HG03432 (cell line): Measurements from ENCODE around the gene RNF135.
"Not testable (repeated sequence)": the region's sequence is repeated elsewhere in the genome, so short reads cannot be mapped to it uniquely, and the experiment has no call there.

Source experiments
- ATAC-seq: cut with Tn5 transposase; IDR thresholded peaks from one replicate; pipeline ENCODE4 v1.9.1; 2021; ENCODE audit warnings: mild to moderate bottlenecking, moderate library complexity; ENCODE audit not compliant: unreplicated experiment

Gene RNF135

DNA sequence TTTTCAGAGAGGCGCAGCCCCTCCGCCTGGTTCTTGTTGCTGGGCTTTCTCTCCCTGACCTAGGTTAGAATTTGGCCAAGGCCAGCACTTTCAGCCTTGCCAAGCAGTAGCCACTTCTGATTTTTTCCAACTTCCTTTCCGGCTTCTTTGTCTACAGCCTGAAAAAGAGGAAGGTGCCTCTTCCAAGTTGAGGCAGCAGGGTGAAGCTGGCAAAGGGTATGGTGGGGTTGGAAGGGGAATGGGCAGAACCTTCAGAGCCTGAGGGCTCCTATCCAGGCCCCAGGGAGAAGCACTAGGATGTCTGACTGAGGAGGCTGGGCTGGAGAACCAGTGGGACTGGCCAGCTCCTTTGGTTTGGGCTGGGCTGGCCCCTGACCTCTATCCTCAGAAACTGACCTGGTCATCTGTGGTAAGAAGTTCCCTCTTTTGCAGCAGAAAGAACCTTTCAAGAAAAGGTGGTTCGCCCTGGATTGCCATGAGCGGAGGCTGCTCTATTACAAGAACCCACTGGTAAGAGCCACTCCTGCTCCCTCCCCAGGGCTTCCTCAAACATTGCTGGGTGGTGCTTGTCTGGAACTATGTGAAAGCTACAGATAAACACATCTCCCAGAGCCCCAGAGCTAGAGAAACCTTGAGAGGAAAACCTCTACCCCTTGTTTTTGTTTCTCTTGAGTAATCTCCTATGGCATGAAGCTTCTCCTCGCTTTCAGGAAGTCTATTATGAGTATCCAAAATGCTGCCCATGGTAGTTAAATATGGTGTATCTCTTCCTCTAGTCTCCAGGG lies 16.6 kb upstream of the RNF135 start:
- ATAC-seq = no peak

DNA sequence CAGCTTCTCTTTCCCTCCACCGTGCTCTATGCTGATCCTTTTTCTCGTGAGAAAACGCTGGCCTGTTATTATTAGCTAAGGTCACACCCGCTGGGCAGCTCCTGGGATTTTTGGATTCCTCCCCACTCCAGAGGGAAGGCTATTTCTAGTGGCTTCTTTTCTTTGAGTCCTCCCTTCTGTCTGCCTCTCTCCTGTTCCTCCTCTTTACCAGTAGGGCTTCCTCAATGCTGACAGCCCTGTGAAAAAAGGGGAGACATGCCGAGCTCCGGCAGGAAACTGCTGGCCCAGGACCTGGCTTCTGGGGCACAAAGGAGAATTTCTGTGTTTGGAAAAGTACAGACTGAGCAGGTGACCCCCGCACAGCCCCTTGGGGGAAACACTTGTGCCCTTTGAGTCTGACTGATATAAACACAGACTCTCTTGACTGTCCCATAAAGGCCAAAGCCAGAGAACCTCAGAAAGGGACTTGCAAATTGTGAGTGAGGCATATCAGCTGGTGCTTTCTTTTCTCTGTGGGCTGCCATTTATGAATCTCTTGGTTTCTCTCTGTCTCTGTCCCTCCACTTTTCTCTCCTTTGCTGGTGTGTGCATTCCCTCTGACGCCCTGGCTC lies 14.0 kb upstream of the RNF135 start:
- ATAC-seq = no peak

DNA sequence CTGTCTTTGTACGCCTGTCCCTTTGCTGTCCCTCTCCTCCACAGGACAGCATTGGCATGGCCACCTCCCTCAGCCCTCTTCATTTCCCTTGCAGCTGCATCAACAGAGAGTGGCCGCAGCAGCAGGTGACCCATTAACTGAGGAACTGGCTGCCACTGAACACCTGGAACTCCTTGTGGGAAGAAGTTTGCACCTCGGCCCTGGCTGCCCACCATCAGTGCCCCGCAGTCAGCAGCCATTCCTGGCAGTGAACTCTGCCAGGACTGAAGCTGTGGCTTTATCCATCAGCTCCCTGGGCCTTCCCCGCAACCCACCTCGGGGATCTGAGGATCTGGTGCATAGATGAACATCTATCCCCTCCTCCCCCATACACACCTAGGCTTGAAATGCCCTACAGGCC lies 13.1 kb upstream of the RNF135 start:
- ATAC-seq = no peak

DNA sequence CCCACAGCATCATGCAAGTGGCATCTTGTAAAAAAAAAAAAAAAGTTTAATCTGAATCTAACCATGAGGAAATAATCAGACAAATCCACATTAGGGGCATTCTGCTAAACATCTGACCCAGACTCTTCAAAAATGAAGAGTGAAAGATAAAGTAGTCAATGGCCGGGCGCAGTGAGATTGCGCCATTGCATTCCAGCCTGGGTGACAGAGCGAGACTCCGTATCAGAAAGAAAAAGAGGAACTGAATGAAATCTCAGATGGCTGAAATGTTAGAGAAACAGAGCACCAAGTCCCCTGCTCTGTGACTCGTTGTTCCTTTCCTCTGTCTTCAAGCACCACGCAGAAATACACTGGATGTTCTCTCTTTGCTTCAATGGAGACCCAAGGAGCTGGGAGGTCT lies 12.7 kb upstream of the RNF135 start:
- ATAC-seq = no peak

DNA sequence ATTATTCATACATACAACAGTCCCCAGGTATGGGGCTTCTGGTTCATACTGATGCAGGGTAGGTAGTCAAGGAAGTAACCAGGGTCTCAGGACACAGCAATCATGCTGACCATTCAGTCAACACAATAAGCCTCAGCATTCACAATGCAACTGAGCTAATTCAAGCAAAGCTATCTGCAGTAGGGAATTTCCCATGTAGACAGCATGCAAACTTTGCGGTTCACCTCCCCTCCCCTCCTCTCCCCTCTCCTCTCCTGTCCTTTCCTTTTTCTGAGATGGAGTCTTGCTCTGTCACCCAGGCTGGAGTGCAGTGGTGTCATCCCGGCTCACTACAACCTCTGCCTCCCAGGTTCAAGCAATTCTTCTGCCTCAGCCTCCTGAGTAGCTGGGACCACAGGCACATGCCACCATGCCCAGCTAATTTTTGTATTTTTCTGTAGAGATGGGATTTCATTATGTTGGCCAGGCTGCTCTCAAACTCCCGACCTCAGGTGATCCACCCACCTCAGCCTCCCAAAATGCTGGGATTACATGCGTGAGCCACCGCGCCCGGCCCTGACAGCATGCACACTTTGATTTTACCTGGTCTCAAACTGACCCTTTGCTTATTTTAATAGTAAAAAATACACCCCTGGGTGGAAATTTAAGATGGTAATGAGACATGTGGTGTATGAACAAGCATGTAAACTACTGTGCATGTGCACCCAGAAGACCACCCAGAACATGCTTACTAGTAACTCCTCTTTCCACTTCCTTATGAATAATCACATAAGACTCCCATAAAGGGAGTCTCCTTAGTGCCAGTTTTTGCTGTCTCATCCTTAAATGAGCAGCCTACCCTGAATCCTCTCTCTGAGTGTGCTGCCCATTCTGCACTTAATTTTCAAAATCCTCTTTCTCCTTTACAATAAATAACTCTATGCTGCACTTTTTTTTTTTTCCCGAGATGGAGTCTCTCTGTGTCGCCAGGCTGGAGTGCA lies 9.3 kb upstream of the RNF135 start:
- peak; percentile 65 for ATAC-seq

DNA sequence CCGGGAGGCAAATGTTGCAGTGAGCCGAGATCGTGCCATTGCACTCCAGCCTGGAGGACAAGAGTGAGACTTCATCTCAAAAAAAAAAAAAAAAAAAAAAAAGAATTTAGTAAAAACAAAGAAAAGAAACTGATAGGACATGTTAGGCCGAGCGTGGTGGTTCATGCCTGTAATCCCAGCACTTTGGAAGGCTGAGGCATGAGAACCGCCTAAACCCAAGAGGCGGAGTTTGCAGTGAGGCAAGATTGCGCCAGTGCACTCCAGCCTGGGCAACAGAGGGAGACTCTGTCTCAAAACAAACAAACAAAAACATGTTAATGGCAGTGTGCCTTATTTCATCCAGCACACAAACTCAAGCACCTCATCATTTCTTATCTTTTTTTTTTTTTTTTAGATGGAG lies 6.5 kb upstream of the RNF135 start:
- not testable (repeated sequence) for ATAC-seq

DNA sequence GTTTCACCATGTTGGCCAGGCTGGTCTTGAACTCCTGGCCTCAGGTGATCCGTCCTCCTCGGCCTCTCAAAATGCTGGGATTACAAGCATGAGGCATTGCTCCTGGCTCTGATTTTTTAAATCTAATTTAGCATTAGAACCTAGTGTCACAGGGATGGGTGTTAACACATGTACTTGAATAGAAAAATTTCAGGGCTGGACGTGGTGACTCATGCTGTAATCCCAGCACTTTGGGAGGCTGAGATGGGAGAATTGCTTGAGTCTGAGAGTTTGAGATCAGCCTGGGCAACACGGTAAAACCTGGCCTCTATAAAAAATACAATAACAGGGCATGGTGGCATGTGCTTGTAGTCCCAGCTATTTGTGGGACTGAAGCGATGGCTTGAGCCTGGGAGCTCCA lies 6.0 kb upstream of the RNF135 start:
- no peak for ATAC-seq

DNA sequence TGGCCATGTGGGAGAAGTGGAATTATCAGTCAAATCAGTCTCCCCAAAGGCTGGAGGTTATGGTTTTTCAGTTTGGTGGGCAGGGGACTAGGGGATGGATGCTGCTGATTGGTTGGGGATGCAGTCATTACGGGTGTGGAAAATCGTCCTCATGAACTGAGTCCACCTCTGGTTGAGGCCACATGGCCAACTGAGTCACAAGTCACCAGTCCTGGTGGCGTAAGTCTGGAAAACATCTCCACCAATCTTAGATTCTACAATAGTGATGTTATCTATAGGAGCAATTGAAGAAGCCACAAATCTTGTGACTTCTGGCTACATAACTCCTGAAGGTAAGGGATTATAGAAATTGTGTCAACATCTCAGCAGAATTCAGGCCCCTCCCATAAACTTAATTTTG lies 5.2 kb upstream of the RNF135 start:
- no peak for ATAC-seq

DNA sequence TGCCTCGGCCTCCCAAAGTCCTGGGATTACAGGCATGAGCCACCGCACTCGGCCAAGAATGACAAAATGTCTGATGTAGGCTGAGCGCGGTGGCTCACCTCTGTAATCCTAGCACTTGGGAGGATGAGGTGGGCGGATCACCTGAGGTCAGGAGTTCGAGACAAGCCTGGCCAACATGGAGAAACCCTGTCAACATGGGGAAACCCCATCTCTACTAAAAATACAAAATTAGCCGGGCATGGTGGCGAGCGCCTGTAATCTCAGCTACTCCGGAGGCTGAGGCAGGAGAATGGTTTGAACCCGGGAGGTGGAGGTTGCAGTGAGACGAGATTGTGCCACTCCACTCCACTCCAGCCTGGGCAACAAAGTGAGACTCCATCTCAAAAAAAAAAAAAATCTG lies 2.9 kb upstream of the RNF135 start:
- ATAC-seq = not testable (repeated sequence)

DNA sequence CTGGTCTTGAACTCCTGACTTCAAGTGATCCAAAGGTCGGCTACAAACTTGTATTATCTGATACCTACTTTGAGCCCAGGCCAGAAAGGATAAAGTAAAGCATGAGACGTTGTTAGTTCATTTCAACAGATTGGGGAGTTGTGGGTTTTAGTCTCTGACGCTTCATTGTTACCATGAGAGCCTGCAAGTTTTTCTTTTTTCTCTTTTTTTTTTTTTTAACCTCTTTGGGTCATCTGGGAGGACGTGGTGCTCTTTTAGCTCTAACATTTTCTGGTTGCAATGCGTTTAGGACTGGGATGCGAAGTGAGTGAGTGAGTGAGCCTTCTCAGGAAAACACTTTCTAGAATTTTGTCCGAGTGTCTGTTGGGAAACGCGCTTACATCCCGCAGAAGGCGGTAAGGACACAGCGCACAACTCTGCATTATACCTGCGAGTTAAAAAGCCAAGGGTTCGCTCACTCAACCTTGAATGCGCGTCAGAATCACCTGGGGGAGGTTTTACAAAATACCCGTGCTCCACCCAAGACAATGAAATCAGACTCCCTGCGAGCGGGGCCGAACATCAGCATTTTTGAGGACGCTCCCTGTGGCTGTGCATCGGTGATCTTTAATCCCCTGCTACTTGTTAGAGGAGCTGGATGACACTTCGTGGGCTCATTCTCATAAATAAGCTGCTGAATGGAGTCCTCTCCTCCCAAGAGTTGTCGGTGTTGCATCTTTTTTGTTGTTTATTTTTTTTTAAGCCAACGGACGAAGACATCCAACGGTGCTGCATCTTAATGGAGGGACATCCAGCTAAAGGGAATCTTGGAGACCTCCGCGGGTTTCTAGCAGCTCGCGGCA lies 629 bp upstream of the RNF135 start:
- ATAC-seq = peak; percentile 19

DNA sequence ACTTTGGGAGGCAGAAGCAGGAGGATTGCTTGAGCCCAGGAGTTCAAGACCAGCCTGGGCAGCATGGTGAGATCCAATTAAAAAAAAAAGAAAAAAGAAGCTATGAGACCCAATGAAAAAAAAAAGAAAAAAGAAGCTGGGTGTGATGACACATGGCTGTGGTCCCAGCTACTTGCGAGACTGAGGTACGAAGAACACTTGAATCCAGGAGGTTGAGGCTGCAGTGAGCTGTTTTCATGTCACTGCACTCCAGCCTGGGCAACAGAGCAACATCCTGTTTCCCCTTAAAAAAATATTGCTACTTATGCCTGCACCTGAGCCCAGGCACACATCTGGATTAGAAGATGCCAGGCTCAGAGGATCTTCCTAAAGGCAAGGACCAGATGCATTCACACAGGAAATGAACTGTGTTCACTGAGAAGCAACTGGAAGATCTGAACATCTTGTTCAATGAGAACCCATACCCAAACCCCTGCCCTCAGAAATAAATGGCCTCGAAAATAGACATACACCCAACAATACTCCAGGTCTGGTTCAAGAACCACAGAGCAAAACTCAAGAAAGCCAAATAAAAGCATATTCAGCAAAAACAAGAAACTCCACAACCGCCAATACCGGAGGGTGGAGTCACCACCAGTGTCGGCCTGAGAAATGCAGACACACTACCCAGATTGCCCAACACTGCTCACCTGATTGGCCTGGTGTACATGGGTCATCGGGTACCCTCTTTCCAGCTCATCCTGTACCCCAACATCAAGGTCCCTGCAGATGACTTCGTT lies 4.4 kb downstream of the RNF135 start:
- ATAC-seq = no peak

DNA sequence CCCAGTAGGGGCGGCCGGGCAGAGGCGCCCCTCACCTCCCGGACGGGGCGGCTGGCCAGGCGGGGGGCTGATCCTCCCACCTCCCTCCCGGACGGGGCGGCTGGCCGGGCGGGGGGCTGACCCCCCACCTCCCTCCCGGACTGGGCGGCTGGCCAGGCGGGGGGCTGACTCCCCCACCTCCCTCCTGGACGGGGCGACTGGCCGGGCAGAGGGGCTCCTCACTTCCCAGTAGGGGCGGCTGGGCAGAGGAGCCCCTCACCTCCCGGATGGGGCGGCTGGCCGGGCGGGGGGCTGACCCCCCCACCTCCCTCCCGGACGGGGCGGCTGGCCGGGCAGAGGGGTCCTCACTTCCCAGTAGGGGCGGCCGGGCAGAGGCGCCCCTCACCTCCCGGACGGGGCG lies 9.1 kb downstream of the RNF135 start:
- ATAC-seq = not testable (repeated sequence)

DNA sequence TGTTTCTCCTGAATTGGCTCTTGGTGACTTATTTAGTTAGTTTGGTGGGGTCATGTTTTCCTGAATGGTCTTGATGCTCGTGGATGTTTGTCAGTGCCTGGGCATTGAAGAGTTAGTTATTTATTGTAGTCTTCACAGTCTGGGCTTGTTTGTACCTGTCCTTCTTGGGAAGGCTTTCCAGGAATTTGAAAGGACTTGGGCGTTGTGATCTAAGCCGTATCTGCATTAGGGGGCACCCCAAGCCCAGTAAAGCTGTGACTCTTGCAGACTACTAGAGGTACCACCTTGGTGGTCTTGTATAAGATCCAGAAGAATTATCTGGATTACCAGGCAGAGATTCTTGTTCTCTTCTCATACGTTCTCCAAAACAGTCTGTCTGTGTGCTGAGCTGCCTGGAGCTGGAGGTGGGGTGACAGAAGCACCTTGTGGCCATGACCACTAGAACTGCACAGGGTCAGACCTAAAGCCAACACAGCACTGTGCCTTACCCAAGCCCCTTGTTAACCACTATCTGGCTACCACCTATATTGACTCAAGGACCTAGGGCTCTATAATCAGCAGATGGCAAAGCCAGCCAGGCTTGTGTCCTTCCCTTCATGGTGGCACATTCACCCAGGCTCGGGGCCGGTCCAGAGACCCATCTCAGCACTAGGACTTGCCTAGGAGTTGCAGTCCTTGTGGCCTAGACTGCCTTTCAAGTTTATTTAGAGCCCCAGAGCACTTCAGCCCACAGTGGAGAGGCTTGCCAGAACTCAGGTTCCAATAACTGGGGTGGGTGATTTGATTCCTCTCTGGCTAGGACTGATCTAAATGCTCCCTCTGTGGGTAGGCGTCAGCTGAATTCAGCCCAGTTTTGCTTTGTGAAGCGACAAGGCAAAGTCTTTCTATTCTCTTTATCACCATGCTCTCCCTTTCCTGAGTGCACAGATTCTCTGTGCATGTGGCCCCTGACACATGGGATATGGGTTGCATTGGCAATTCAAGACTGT lies 11.0 kb downstream of the RNF135 start:
- no peak for ATAC-seq

DNA sequence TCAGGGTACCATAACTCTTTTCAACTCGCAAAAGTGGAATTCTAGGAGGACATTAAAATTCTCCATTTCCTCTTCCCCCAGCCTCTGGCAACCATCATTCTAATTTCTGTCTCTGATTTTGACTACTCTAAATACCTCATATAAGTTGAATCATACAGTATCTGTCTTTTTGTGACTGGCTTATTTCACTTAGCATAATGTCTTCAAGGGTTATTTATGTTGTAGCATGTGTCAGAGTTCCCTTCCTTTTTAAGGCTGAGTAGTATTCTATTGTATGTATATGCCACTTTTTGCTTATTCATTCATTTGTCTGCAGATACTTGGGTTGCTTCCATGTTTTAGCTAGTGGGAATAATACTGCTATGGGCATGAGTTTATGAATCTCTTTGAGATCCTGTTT lies 12.0 kb downstream of the RNF135 start:
- ATAC-seq = no peak

DNA sequence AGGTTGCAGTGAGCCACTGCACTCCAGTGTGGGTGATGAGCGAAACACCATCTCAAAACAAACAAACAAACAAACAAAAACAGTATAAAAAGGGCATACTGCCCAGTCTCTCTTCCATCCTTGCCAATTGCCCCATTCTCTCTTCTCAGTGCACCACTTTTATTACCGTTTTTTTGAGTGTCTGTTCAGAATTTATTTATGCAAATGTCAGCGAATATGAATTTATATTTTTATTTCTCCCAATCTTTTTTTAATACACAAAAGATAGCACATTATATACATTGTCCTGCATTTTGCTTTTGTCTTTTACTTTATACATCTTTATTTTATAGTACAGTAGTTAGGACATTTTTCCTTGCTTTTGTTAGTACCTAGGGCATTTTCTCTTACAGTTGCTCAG lies 19.6 kb downstream of the RNF135 start:
- ATAC-seq = no peak

DNA sequence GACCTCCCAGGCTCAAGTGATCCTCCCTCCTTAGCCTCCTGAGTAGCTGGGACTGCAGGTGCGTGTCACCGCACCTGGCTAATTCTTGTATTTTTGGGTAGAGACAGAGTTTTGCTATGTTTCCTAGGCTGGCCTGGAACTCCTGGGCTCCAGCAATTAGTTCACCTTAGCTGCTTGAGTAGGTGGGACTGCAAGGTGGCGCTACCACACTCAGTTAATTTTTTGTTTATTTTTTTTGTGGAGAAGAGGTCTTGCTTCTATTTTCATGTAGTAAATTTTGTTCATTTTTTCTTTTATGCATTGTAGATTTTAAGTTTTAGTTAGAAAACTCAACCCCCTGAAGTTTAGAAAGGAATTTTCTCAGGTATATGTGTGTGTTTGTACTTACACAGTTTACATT lies 21.7 kb downstream of the RNF135 start:
- no peak for ATAC-seq

DNA sequence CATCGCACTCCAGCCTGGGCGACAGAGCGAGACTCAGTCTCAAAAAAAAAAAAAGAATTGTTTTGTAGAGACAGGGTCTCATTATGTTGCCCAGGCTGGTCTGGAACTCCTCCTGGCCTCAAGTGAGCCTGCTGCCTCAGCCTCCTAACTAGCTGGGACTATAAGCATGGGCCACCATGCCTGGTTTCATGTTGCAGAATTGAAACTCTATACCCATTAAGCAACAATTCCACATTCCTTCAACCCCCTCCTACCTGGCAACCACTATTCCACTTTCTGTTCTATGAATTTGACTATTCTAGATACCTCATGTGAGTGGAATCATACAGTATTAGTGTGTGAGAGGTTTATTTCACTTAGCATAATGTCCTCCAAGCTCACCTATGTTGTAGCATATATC lies 24.5 kb downstream of the RNF135 start:
- ATAC-seq = no peak

DNA sequence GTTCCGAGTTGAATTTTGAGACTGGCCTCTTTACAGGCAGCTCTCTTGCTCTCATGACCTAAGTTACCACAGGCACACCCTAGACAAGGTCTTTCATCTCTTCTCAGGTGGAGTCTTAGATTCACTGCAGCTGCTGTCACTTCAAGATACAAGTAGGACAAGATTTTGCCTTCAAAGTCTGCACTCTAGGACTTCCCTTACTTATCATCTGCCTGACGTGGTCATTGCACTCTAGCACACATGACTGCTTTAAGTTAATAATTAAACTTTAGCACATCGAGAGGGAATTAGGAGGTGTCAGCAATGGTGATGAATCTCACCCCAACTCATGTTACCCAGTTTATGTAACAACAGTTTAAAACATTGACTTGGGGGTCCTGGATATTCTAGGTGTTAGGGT lies 25.6 kb downstream of the RNF135 start:
- ATAC-seq = no peak

DNA sequence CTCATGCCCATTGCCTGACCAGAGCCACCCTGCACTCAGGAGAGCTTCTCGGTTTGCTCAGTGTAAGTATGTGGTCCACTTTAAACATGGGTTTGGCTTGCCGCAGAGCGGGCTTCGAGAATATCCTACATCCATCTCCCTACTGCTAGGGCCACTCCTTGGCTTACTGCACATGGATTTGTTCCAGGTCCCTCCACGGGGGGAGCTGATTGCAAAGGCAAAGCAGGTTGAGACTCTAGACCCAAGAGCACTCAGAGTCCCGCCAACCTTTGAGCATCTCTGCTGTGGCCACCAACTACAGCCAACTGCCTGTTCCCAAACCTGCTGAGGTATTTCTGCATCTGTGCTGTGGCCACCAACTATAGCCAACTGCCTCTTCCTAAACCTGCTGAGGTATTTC lies 26.4 kb downstream of the RNF135 start:
- ATAC-seq = no peak
